NCI-H187 treated with DMSO at 0.1 percent for 48 hours (cell line): ENCODE measurements around the gene NFE2.
"Not testable (repeated sequence)": the region's sequence is repeated elsewhere in the genome, so short reads cannot be mapped to it uniquely, and the experiment has no call there.

Experiments used
- DNase-seq: peaks from one replicate; lab custom pipeline; 2025; lab: John Stamatoyannopoulos, UW

The NFE2 gene

DNA sequence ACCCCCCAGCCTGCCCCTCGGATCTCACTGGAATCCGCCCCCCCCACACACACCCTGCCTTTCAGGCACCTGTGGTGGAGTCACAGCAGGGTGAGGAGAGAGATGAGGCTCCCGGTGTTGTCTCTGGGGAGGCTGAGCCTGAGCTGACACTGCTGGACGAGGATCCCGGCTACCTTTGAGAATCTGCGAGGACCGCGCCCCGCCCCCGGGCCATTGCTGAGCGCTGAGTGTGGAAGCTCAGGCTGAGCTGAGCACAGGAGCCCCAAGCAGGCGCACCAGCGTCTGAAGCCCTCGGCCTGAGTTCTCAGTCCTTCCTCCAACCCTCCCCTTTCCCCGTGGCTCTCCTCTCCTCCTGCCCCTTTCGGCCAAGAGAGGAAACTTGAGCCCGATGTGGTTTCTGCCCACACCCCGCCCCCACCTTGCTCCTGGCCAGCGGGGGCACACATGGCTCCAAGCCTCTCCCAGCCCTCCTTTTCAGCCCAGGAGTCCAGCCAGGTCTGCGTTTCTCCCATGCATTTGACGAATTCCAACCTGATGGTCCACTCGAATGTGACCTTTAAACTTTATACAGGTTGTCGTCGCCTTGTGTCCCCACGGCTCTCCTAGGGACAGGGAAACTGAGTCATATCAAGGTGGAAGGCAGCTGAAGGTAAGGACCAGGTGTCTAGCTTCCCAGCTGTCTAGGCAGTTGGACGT is at the start of gene NFE2:
TSS of gene NFE2 (minus strand) at position 284 of the 696 bp plus-strand sequence. CDS start 5,767 bp downstream, outside the sequence.
- DNase-seq = no peak

DNA sequence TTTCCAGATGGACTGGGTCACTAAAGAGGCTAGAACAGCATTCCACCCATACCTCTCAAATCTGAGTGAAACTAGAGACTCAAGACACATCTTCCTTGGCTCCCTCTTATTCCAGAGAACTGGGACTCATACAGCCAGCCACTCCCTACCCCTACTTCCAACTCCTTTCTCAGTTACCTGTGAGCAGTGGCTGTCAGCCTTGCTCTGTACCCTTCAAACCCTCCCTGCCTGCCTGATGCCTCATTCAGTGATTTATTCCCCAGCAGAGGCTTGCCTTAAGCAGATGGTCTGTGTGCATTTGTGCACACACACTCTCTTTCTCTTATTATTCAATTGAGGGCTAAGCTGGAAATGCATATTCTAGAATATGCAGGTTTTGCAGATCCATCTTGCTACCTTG is 48.9 kb upstream of the NFE2 start:
- DNase-seq = no peak

DNA sequence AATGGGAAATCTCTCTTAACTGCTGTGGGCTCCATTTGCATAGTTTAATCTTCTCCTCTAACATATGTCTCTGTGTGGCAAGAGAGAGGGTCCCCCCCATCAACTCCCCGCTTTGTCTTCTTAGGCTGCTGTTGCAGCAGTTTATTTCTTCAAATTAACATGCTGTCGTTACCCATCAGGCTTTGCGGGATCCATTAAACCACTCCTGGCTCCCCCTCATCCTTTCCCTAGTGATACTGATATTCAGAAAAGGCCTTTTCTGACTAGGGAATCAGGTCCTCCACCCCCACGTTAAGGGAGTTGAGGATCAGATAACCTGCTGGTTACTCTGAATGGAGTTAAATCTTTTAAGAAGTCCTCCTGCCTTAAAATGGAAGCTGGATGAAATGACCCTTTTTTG is 48.2 kb upstream of the NFE2 start:
- no peak for DNase-seq

DNA sequence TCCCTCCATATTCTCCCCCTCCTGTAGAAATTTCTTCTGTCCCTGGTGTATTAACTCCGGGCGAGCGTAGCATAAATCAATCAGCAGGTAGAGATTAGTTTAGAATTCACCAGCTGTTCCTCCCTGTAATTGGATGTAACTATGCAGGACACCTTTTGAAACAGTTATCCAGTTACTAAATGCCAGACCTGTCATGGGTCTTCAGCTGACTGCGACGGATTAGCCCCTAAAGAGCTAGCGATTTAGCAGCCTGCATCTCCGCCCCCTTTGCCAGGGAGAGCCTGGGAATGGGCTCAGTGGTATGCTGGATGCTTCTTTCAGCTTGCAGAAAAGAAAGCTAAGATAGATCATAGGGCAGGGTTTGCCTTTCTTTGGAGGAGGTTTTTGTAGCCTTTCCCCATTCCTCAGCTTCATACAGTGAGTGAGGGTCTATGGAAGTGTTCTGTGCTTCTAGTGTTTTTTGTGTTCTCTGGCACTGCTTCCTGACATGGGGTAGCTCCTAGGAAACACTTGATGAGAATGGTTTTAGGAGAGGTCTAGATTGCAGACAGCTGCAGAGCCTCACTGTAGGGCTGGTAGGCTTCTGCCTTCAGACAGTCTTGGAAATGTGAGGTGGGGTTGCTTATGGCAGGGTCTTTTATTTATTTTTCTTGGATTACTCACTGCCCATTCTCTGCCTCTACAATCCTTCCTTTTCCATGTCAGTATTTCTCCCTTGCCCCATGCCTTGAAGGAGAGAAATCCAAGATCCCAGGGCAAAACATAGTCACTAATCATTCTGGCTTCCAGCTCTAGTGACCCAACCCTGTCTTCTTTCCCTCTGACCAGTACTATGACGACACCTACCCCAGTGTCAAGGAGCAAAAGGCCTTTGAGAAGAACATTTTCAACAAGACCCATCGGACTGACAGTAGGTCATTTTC is 40.8 kb upstream of the NFE2 start:
- no peak for DNase-seq

DNA sequence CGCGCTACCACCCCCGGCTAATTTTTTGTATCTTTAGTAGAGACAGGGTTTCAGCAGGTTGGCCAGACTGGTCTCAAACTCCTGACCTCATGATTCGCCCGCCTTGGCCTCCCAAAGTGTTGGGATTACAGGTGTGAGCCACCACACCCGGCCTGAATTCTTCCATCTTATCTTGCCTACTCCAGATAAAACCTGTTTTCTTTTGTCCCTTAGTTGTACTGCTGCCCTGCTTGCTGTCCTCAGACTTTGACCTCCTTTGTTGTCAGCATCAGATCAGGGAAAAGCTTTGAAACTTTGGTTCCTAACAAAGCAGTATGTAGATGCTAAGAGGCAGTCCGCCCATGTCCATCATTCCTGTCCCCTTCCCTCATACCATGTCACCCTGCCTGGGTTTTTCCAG is 40.0 kb upstream of the NFE2 start:
- no peak for DNase-seq

DNA sequence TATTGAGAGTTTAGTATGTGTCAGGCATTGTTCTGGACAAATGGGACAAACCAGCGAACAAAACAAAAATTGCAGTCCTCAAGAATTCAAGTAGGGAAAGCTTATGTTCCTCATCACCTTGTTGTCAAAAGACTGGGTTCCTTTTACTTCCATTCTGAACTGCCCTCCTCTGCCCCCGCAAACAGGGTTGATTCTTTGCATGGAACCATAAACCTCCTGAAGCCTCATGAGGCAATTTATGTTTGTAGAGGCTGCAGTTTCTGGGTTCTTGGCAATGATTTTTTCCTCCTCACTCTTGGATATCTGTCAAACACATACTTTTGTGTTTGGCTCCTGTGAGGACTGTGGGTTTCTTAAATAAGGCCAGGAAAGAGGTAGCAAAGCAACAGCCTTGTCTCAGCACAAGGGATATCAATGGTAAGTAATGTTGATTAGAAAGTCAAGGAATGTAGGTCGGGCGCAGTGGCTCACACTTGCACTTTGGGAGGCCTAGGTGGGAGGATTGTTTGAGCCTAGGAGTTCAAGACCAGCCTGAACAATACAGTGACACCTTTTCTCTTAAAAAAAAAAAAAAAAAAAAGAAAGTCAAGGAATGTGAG is 38.0 kb upstream of the NFE2 start:
- no peak for DNase-seq

DNA sequence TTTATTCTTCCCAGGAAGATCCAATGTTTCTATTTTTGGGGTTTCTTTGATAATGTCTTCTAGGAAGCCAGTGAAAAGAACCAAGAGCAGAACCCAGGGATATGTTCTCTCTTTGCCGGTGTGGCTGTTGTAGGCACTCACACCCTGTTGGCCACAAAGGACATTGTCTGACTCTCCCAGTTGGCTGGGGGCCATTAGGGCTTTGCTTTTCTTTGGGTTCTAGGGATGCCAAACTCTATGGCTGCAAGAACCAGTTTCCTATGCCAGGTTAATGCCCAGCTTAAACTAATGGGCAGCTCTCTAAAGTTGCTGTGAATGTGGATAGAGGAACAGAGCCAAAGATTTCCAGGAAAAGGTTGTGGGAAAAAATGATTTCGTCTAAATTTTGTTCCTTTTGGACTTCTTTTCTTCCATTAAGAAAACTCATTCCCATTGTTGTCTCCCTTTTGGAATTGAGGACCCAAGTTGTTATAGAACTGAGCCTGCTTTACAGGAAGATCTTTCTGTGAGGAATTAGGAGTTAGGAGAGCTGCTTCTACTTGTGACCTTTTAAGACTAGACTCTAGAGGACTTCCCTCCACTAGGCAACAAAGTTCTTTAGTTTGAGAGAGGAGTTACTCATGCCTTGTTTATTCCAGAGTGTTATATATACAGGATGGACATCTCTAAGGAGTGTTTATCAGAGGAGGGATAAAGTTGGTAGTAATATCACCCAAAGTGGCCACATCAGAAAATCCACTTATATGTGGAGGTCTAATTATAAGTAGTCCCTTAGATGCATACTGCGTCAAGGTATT is 37.2 kb upstream of the NFE2 start:
- no peak for DNase-seq

DNA sequence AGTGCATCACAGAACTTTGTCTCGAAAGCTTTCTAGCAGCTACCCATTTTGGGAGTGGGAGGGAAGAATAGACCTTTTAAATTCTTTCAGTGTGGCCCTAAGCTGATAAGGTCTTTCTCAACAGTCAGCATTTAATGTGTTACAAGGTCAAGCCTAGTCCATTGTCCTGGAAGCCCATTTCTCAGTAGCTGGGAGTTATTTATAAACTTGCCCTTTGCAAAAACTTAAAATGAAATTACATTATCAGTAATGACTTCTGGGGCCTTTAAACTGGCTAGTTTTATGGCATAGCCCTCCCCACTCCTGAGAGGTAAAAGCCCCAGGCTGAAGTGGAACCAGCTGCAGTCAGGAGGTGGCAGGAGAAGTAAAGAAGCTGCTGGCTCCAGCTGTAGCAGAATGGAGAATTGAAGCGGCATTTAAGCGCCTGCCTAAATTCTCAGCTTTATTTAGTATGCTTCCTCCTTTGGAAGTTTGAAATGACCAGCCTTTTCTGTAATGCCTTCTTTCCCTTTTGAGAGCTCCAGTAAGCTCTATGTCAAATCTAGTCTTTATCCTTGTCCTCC is 36.5 kb upstream of the NFE2 start:
- DNase-seq = peak; percentile 33

DNA sequence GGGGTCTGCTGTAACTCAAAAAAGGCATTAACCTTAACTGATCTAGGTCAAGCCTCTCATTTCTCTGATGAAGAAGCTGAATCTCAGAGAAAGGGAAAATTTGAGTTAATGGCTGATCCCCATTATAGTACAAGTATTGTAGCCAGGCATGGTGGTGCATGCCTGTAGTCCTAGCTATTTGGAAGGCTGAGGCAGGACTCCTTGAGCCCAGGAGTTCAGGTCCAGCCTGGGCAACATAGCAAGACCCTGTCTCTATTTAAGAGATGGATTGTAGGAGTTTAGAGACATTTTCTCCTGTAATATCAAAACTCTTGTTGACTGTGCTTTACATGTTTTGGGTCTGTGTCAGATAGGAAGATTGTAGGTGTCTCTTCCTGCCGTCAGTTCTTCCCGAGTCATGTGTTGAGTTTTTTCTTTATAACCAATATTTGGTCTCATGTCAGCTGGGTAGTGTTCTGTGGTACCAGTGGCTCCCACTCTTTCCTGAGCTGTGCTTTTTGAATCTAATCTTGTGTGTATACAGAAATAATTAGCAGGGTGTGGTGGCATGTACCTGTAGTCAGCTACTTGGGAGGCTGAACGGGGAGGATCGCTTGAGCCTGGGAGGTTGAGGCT is 32.7 kb upstream of the NFE2 start:
- no peak for DNase-seq

DNA sequence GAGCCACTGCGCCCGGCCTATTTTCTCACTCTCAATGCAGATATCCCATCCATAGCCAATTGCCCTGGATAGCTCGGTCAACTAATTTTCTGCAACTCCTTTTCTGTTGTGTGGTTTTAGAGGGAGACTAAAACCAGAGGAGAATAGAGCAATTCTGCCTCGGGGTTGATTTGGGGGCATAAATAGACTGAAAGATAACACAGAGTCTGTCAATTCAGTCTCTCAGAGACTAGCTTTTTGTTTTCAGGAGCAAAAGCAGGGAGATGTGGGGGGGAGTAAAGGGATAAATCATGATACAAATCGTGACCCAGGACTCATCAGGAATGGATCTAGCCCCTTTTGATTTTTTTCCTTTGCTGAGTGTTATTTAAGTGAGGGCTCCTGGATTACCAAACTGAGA is 30.6 kb upstream of the NFE2 start:
- DNase-seq = no peak

DNA sequence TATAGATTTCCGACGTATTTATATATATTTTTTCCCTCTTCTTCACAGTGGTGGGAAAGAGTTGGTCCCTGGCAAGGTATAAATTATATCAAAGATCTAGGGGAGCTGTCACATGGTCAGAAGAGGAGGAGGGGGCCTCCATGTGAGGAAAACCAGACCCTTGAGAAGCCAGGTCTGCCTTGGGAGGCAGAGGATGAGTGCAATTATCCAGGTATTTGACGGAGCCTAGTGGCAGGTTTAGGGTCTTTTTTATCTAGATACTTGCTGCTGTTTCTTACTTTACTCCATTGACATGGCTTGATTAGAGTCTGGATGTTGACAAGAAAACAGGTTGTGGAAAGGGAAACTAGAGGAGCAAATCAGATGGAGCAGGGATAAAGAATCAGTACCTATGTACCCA is 29.6 kb upstream of the NFE2 start:
- no peak for DNase-seq

DNA sequence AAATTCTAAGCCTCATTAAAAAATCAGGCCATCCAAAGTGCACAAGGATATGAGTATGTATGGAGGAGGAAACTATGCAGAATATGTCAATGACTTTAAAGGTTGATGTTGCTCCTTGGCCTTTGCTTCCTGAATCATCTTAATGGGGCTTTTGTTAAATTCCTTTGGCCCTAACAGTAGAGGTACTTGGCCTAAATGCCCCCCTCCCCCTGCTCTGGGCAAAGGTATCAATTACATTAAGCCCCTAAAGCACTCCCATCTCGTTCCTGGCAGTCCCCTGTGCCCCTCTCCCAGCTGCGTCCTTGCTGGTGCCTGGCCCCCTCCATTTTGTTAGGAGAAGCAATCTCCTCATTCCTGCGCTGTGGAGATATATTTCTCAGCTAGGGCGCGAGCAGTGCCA is 28.9 kb upstream of the NFE2 start:
- no peak for DNase-seq

DNA sequence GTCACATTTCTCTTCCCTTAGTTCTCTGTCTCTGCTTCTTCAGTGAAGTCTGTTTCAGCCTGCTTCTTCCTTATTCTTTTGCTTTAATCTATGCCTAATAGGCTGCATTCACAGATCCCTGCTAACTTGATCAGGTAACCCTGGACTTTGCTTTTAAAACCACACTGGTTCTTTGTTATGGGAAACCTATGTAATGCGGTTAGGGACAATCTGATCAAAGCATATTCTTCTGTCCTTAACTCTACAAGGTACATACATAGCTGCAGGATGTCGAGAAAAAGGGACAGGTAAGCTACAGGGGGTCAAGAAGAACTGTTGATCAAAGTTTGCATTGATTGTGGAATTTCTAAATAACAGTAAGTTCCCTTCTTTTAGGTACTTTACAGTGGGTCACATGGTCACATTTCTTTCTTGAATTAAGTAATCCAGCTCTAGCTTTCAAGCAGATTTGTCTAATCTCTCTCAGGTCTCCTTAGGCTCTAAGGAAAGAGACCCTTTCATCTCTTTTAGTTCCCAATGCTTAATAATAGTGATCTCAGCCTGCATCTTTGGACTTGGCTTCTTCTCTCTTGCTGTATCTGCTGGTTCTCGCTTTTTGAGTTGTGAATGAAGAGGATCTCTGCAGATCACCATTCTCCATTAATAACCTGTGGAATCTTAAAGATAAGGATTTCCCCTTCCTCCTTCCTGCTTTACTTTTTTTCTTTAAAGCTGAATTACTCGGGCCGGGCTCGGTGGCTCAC is 28.0 kb upstream of the NFE2 start:
- no peak for DNase-seq

DNA sequence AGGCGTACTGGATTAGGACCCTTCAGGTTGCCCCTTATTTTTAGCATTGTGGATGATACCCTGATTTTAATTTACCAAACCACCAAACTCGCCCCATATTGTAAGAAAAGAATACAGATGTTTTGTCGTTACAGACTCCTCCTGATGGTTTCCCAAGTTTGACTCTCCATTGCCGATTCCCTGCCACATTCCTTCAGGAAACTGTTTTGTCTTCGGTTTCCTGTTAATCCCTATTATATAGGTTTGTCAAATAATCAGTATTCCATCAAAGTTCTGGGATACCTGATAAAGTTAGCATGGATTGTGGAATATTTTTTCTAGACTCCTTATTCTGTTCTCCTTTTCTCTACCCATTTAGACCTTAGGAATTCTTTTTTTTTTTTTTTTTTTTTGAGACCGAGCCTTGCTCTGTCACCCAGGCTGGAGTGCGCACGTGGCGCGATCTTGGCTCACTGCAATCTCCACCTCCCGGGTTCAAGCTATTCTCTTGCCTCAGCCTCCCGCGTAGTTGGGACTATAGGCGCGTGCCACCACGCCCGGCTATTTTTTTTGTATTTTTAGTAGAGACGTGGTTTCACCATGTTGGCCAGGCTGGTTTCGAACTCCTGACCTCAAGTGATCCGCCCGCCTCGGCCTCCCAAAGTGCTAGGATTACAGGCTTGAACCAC is 24.8 kb upstream of the NFE2 start:
- DNase-seq = not testable (repeated sequence)

DNA sequence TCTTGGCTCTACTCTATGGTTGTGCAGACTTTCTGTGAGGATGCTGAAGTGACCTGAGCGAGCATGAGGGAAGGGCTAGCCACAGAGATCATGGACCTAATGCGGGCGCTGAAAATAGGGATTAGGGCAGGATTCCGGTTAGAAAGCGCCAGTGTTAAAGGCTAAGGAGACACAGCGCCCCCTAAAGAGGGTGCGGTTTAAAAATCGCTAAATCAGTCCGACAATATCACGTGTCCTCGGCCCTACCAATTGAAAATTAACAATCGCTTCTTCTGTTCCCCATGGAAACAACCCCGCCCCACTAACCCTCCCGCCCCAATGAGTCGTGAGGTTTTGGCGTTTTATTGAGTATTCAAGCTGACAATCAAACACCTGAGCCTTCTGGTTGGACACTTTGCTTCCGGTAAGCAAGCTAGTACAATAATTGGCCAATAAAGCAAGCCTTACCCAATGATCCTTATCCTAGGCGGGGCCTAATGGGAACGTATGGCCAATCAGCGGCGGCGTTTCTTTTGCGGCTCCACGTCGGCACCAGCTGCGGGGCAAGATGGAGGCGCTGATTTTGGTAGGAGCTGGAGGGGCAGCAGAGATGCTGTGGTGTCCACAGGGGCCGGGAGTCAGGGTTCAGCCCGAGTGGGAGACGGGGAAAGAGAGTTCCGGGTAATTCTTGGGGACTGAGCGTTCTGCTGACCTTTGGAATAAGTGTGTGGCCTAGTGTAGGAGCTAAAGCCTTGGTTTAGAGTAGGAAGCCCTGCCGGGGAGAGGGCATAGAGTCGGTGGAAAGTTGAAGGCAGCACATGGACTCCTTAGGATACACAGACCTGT is 24.0 kb upstream of the NFE2 start, which contains the start of gene COPZ1:
TSS of gene COPZ1 (plus strand) at position 515 of the 825 bp plus-strand sequence. CDS start at position 548, 33 bp downstream.
- peak; percentile 99 for DNase-seq

DNA sequence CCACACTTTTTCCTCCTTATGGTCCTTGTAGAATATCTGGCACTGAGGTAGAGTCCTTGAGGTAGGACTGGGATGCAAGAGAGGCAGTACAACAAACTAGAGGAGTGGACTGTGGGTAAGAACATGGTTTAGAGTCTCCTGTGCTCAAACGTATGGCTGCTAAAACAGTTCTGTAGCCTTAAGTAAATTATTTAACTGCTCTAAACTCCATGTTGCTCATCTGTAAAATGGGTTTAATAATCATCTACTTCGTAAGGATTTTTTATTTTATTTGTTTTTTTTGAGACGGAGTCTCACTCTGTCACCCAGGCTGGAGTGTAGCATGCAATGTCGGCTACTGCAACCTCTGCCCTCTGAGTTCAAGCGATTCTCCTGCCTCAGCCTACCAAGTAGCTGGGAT is 20.5 kb upstream of the NFE2 start:
- DNase-seq = no peak

DNA sequence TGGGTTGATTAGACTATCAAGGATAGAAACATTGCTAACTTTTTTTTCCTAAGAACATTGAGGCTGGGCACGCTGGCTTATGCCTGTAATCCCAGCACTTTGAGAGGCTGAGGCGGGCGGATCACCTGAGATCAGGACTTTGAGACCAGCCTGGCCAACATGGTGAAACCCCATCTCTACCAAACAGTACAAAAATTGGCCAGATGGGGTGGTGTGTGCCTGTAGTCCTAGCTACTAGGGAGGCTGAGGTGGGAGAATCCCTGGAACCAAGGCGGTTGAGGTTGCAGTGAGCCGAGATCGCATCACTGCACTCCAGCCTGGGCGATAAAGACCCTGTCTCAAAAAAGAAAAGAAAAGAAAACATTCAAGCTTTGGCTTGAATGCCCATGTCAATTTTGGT is 11.5 kb upstream of the NFE2 start:
- not testable (repeated sequence) for DNase-seq

DNA sequence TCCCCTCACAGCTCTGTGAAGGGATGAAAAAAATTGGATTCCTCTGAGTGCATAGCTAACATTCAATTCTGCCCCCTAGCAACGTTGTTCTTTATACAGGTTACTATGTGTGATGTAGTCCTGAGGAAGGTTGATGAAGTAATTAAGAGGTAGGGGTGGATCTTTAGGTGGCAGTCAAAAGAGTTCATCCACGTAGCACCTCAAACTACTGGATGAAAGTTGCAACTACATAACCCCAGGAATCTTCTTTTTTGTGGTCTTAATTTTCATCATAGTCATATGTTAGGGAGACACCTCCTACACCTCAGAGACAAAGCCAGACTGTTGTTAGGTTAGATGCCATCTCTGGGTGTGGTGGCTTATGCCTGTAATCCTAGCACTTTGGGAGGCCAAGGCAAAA is 10.2 kb upstream of the NFE2 start:
- no peak for DNase-seq
